GM21528 (cell line): ENCODE measurements around the gene CDK15.

Experiments
- ATAC-seq: cut with Tn5 transposase; IDR thresholded peaks from one replicate; pipeline ENCODE4 v1.9.1; 2021; ENCODE audit warnings: mild to moderate bottlenecking, moderate library complexity; ENCODE audit not compliant: unreplicated experiment, low FRiP score

Gene CDK15

GRCh38 chr2:201931475-201931874 lies 125.1 kb downstream of the CDK15 start:
- ATAC-seq: no peak

GRCh38 chr2:201931951-201932350 lies 125.6 kb downstream of the CDK15 start:
- no peak for ATAC-seq

- ATAC-seq: no peak
These were observed 126.2 kb downstream of the CDK15 start for GRCh38 chr2:201932511-201932910.

GRCh38 chr2:201933792-201934237 lies 127.5 kb downstream of the CDK15 start:
- ATAC-seq: no peak

GRCh38 chr2:201936817-201937216 lies 130.5 kb downstream of the CDK15 start:
- no peak for ATAC-seq

- no peak for ATAC-seq
These were observed 131.0 kb downstream of the CDK15 start for GRCh38 chr2:201937343-201937742.

- ATAC-seq: no peak
These were observed 131.9 kb downstream of the CDK15 start for GRCh38 chr2:201938156-201938775.

- no peak for ATAC-seq
These were observed 132.4 kb downstream of the CDK15 start for GRCh38 chr2:201938781-201939180.

- no peak for ATAC-seq
These were observed 133.2 kb downstream of the CDK15 start for GRCh38 chr2:201939453-201939941.

- ATAC-seq: no peak
These were observed 136.2 kb downstream of the CDK15 start for GRCh38 chr2:201942531-201942930.
